Keratinocyte (primary cell): ENCODE data around the gene SMYD3. TPM values are rescaled to one million over a fixed set of nuclear protein-coding genes. Genes with fewer than 3 reads are reported as not detected.

Experiments used
- DNase-seq: peaks from one replicate; pipeline ENCODE4 v3.0.0-alpha.2; 2011; ENCODE audit warnings: low read depth, missing footprints, low spot score
- FAIRE-seq: peaks from 2 replicates; lab custom pipeline; 2011; peaks lifted over from hg19 to GRCh38; lab: Jason Lieb, UNC
- H2AFZ ChIP-seq: 2 replicates; pipeline ENCODE4 v1.6.0; 2012; ENCODE audit warnings: low read length, control low read depth, inconsistent platforms; ENCODE audit not compliant: control insufficient read depth
- H3K27ac ChIP-seq: 2 replicates; pipeline ENCODE4 v1.5.1; 2011; ENCODE audit warnings: low read length; ENCODE audit not compliant: control insufficient read depth, insufficient read depth
- H3K27me3 ChIP-seq: 3 replicates; pipeline ENCODE4 v1.6.0; 2011; ENCODE audit warnings: low read length; ENCODE audit not compliant: control insufficient read depth, insufficient read depth; ENCODE audit errors: extremely low read depth
- H3K36me3 ChIP-seq, 2 experiments: 2 replicates in 1 of 2; 3 replicates in 1 of 2; pipeline ENCODE4 v1.5.1; 2011; ENCODE audit warnings: low read length in 2 of 2, mild to moderate bottlenecking in 1 of 2; ENCODE audit not compliant: control insufficient read depth in 2 of 2, insufficient read depth in 2 of 2; ENCODE audit errors: extremely low read depth in 1 of 2
- H3K4me1 ChIP-seq: 3 replicates; pipeline ENCODE4 v1.5.1; 2011; ENCODE audit warnings: low read length; ENCODE audit not compliant: control insufficient read depth, insufficient read depth; ENCODE audit errors: extremely low read depth
- H3K4me2 ChIP-seq: 3 replicates; pipeline ENCODE4 v1.6.0; 2011; ENCODE audit warnings: low read depth, low read length; ENCODE audit not compliant: control insufficient read depth, insufficient read depth; ENCODE audit errors: extremely low read depth
- H3K4me3 ChIP-seq, 3 experiments: fragments of 200-600 bp in 1 of 3; sonication (generic) in 1 of 3; 2 replicates in 2 of 3; 3 replicates in 1 of 3; pipeline ENCODE4 v1.5.1; 2011 to 2016; ENCODE audit warnings: low read length in 3 of 3, mild to moderate bottlenecking in 3 of 3, control low read depth in 2 of 3, inconsistent platforms in 1 of 3, low read depth in 1 of 3, mixed read lengths in 1 of 3, mixed run types in 1 of 3, moderate library complexity in 1 of 3; ENCODE audit not compliant: control insufficient read depth in 2 of 3, insufficient read depth in 2 of 3; ENCODE audit errors: extremely low read depth in 1 of 3
- H3K79me2 ChIP-seq: 2 replicates; pipeline ENCODE4 v1.6.0; 2012; ENCODE audit warnings: low read length; ENCODE audit not compliant: control insufficient read depth, insufficient read depth
- H3K9ac ChIP-seq: 3 replicates; pipeline ENCODE4 v1.6.0; 2011; ENCODE audit warnings: low read length; ENCODE audit not compliant: control insufficient read depth, insufficient read depth; ENCODE audit errors: extremely low read depth
- H3K9me1 ChIP-seq: 3 replicates; pipeline ENCODE4 v1.6.0; 2011; ENCODE audit warnings: low read length; ENCODE audit not compliant: control insufficient read depth, insufficient read depth; ENCODE audit errors: extremely low read depth
- H3K9me3 ChIP-seq: 2 replicates; pipeline ENCODE4 v1.5.1; 2012; ENCODE audit warnings: low read depth, low read length; ENCODE audit not compliant: control insufficient read depth
- H4K20me1 ChIP-seq: 3 replicates; pipeline ENCODE4 v1.6.0; 2011; ENCODE audit warnings: low read length; ENCODE audit not compliant: control insufficient read depth, insufficient read depth; ENCODE audit errors: extremely low read depth
- EZH2 ChIP-seq: IDR thresholded peaks from one replicate; pipeline ENCODE4 v1.6.1; 2012; ENCODE audit warnings: inconsistent platforms, mild to moderate bottlenecking, low read length, moderate library complexity
- dilution Hi-C: fragments of 300-500 bp; cut with MboI; formaldehyde crosslinking; loops from one replicate; pipeline ENCODE4 v1.7.0; 2020; ENCODE audit warnings: low sequenced_read_pairs; ENCODE audit not compliant: extremely low pct_ligation_motif_present
- polyA plus RNA-seq, 5 experiments: library from polyadenylated mRNA; depleted of rRNA in 3 of 5; stranded (reverse) in 3 of 5; stranded (forward) in 1 of 5; unstranded in 1 of 5; fragments of >200 nt; gene quantifications; 1 replicate in 1 of 5; 2 replicates in 3 of 5; 3 replicates in 1 of 5; pipeline versions ENCODE4 v1.2.1 to v1.2.3, GENCODE V29; 2011 to 2012; ENCODE audit warnings: missing spikeins in 2 of 5, low read depth in 1 of 5, low replicate concordance in 1 of 5
- TF ChIP-seq, protein P1 (sequence below), 3 experiments: IDR thresholded peaks in 1 of 3; conservative IDR thresholded peaks in 1 of 3; optimal IDR thresholded peaks in 1 of 3; 2 replicates in 2 of 3; 3 replicates in 1 of 3; pipeline versions ENCODE3 to v1.5.1; 2011; ENCODE audit warnings: low read length in 3 of 3, mild to moderate bottlenecking in 3 of 3, moderate library complexity in 2 of 3, control low read depth in 1 of 3, inconsistent platforms in 1 of 3; ENCODE audit not compliant: insufficient read depth in 2 of 3; ENCODE audit errors: extremely low read depth in 1 of 3

The SMYD3 gene
- polyA plus RNA-seq, 1 donor (not counting 4 experiments of a cell fraction or from before 2014, with no cell fraction given) = 31.0 TPM

DNA sequence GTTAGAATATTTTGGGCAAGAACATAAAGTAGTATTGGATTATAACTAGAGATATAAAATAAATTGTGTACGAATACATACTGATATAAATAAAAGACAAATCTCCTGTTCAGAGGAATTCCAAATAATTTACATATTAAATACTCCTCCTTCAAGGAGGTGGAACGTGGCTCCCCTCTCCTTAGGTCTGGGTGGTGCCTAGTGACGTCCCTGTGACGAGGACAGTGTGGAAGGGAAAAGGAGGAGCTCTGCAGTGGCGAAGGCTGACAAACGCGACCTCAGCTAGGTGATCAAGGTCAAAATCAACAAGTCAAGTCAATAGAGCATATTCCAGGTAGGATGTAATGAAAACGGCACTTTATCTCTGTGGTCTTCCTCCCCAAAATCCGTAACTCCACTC, 310.0 kb downstream of the SMYD3 start:
- no peaks in the 10 kb centered on the region for H4K20me1 ChIP-seq
- TF ChIP-seq, protein P1, sequence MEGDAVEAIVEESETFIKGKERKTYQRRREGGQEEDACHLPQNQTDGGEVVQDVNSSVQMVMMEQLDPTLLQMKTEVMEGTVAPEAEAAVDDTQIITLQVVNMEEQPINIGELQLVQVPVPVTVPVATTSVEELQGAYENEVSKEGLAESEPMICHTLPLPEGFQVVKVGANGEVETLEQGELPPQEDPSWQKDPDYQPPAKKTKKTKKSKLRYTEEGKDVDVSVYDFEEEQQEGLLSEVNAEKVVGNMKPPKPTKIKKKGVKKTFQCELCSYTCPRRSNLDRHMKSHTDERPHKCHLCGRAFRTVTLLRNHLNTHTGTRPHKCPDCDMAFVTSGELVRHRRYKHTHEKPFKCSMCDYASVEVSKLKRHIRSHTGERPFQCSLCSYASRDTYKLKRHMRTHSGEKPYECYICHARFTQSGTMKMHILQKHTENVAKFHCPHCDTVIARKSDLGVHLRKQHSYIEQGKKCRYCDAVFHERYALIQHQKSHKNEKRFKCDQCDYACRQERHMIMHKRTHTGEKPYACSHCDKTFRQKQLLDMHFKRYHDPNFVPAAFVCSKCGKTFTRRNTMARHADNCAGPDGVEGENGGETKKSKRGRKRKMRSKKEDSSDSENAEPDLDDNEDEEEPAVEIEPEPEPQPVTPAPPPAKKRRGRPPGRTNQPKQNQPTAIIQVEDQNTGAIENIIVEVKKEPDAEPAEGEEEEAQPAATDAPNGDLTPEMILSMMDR (optimal IDR thresholded peaks at IDR 0.05 in 1 of 3, IDR thresholded peaks at IDR 0.05 in 1 of 3, conservative IDR thresholded peaks at IDR 0.05 in 1 of 3; ENCODE audit: extremely low read depth in 1 of 3, insufficient read depth in 2 of 3, low read length in 3 of 3) = no peak
- TF ChIP-seq EZH2 = no peak
- no peak for FAIRE-seq
- no peaks in the 10 kb centered on the region for H3K27me3 ChIP-seq
- dilution Hi-C loops = no loop called here
- H3K27ac ChIP-seq = no peak overlapping the region
- H3K36me3 ChIP-seq = no peaks in the 10 kb centered on the region
- no peak overlapping the region for H3K4me3 ChIP-seq
- no peak overlapping the region for H2AFZ ChIP-seq
- no peaks in the 10 kb centered on the region for H3K9me3 ChIP-seq
- no peaks in the 10 kb centered on the region for H3K4me1 ChIP-seq
- H3K9ac ChIP-seq = no peak overlapping the region
- H3K79me2 ChIP-seq = no peaks in the 10 kb centered on the region
- H3K4me2 ChIP-seq = no peak overlapping the region
- no peak for DNase-seq
- no peaks in the 10 kb centered on the region for H3K9me1 ChIP-seq

DNA sequence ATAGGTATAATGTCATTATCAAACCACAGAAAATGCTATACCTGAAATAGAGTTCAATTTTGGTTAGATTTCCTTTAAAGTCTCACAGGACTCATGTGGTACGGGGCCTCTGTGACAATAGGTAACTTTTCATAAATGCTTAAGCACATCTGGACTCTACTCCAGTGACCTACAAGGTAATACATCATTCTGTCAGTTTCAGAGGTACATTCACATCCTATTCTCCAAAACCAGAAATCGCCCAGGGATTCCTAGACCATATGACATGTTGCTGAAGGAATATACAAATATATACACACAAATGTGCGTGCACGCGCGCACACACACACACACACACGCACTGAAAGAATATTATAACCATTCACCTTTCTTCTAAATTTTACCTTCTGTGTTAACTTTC, 311.8 kb downstream of the SMYD3 start:
- Histone ChIP-seq H3K9me1 (no peaks in the 10 kb centered on the region), H3K4me1 (no peaks in the 10 kb centered on the region), H3K79me2 (no peaks in the 10 kb centered on the region), H3K9ac (no peak overlapping the region), H4K20me1 (no peaks in the 10 kb centered on the region), H3K4me2 (no peak overlapping the region), H3K4me3 (no peak overlapping the region), H2AFZ (no peak overlapping the region), H3K36me3 (no peaks in the 10 kb centered on the region), H3K9me3 (no peaks in the 10 kb centered on the region), H3K27me3 (no peaks in the 10 kb centered on the region), H3K27ac (no peak overlapping the region)
- FAIRE-seq (no peak), DNase-seq (no peak)
- dilution Hi-C loops = no loop called here
- TF ChIP-seq, protein P1 (optimal IDR thresholded peaks at IDR 0.05 in 1 of 3, IDR thresholded peaks at IDR 0.05 in 1 of 3, conservative IDR thresholded peaks at IDR 0.05 in 1 of 3; ENCODE audit: extremely low read depth in 1 of 3, insufficient read depth in 2 of 3, low read length in 3 of 3) = no peak
- no peak for TF ChIP-seq EZH2
